SJSA1 (cell line): ENCODE data around the gene N4BP2L1. TPM values are rescaled to one million over a fixed set of nuclear protein-coding genes. Genes with fewer than 3 reads are reported as not detected.

ENCODE experiments used
- DNase-seq, 2 experiments: peaks; one replicate each; pipeline ENCODE4 v3.0.0-alpha.2; 2015 to 2020; ENCODE audit warnings: low spot score in 2 of 2, low read depth in 1 of 2
- H3K27ac ChIP-seq: fragments of 250-450 bp; sonication (Bioruptor Pico); 2 replicates; pipeline ENCODE4 v1.5.1; 2020; ENCODE audit warnings: mild to moderate bottlenecking, moderate library complexity
- H3K27me3 ChIP-seq: fragments of 250-450 bp; sonication (Bioruptor Pico); replicated peaks from 2 replicates; pipeline ENCODE4 v1.5.1; 2020; ENCODE audit warnings: mild to moderate bottlenecking, moderate library complexity
- H3K36me3 ChIP-seq: fragments of 250-450 bp; sonication (Bioruptor Pico); 2 replicates; pipeline ENCODE4 v1.5.1; 2020; ENCODE audit warnings: mild to moderate bottlenecking
- H3K4me1 ChIP-seq: fragments of 250-450 bp; sonication (Bioruptor Pico); replicated peaks from 2 replicates; pipeline ENCODE4 v1.6.1; 2021; ENCODE audit warnings: mild to moderate bottlenecking
- H3K4me3 ChIP-seq: fragments of 250-450 bp; sonication (Bioruptor Pico); 2 replicates; pipeline ENCODE4 v1.5.1; 2020; ENCODE audit warnings: mild to moderate bottlenecking
- H3K9me3 ChIP-seq: fragments of 250-450 bp; sonication (Bioruptor Pico); replicated peaks from 2 replicates; pipeline ENCODE4 v1.5.1; 2020; ENCODE audit warnings: mild to moderate bottlenecking
- total RNA-seq: library from RNA; depleted of rRNA; stranded (reverse); fragments of >200 nt; shearing (Covaris generic); gene quantifications from 2 replicates; pipeline ENCODE4 v1.2.3, GENCODE V29; 2014

Gene N4BP2L1
- total RNA-seq, 1 experiment from 2014 or later: 0.53 TPM

DNA sequence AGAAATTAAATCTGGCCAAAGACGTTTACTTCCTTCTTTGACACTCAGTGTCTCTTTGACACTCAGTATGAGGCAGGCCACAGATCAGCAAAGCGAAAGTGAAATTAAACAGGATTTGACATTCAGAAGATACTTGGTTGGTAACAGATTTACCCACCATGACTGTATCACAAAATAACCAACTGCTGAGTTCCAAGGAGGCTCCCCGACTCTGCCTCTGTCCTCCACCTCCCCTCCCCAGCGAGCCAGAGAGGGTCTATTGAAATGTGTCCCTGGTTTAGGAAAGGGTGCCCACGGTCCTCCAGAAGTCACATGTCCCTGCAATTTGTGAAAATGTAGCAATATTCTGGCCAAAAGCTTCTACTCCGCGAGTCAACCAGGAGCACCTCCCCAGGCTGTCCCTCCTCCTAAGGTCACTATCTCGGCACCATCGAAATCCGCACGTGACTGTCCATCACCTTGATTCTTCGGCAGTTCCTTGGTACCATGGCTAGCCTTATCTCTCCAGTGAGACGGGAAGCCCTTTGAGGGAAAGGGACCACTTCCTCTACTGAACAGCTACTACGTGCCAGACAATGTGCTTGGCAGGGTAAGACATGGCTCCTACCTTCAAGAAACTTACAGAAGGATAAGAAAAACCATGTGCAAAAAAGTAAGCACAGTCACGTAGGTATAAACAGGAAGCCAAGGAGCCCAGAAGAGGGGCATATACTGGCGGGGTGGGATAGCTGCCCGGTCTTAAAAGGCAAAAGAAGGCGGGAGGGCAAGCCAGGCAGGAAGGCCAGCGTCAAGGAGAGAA is 1.5 kb downstream of the N4BP2L1 start:
- H3K9me3 ChIP-seq: no peaks in the 10 kb centered on the region
- no peaks in the 10 kb centered on the region for H3K27me3 ChIP-seq
- DNase-seq: peak in 1 of 2 experiments; percentile 5
- peak overlapping the region; percentile 58 for H3K4me3 ChIP-seq
- H3K36me3 ChIP-seq: no peaks in the 10 kb centered on the region
- no peak overlapping the region for H3K27ac ChIP-seq
- peaks cover 12% of the 10 kb centered on the region for H3K4me1 ChIP-seq

DNA sequence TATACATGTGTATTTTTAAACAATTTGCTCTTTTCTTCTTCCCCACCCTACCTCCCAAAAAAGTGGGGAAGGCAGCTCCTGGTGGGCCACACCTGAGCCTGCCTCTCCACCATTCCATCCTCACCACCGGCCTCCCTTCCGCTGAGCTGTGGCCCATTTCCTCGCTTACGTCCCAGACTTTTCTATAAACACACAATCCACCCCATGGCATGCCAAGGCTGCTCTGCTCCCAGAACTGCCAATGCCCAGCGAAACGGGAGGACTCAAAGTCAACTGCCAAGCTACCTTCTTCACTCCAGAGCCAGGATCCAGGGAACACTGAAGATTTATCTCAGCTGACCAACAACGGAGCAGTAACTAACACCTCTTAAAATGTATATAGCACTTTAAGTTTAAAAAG is 2.8 kb downstream of the N4BP2L1 start:
- H3K9me3 ChIP-seq: no peaks in the 10 kb centered on the region
- no peaks in the 10 kb centered on the region for H3K36me3 ChIP-seq
- no peak for DNase-seq
- H3K27me3 ChIP-seq: no peaks in the 10 kb centered on the region
- H3K4me3 ChIP-seq: no peak overlapping the region
- H3K27ac ChIP-seq: no peak overlapping the region
- H3K4me1 ChIP-seq: peaks cover 12% of the 10 kb centered on the region

DNA sequence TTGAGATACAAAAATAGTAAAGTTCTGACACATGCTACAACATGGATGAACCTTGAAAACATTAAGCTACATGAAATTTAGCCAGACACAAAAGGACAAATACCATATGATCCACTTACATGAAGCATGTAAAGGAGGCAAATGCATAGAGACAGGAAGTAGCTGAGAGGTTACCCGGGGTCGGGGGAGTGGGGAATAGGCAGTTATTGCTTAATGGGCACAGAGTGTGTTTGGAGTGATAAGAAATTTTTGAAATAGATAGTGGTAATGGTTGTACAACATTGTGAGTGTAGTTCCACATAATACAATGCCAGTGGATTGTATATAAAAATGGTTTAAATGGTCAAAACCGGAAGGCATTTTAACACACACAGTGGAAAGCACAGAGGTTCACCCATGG is 4.3 kb downstream of the N4BP2L1 start:
- Histone ChIP-seq H3K4me1 (peaks cover 12% of the 10 kb centered on the region), H3K27me3 (no peaks in the 10 kb centered on the region), H3K4me3 (no peak overlapping the region), H3K36me3 (no peaks in the 10 kb centered on the region), H3K9me3 (no peaks in the 10 kb centered on the region), H3K27ac (no peak overlapping the region)
- DNase-seq: no peak

DNA sequence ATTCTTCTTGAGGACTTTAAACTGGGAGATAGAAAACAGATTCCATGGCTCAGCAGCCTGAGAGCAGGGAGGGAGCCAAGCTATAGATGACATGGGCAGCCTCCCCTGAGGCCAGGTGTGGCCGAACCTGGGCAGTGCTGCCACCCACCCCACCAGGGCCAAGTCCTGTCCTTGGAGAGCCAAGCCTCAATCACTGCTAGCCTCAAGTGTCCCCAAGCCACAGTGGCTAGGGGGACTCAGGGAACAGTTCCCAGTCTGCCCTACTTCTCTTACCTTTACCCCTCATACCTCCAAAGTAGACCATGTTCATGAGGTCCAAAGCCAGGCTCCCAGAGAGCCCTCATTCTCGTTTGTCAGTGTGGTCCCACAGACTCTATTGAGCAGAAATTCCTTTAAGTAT is 8.1 kb downstream of the N4BP2L1 start:
- no peaks in the 10 kb centered on the region for H3K27me3 ChIP-seq
- no peaks in the 10 kb centered on the region for H3K4me1 ChIP-seq
- no peak for DNase-seq
- no peaks in the 10 kb centered on the region for H3K9me3 ChIP-seq
- no peak overlapping the region for H3K4me3 ChIP-seq
- no peaks in the 10 kb centered on the region for H3K36me3 ChIP-seq
- no peak overlapping the region for H3K27ac ChIP-seq

DNA sequence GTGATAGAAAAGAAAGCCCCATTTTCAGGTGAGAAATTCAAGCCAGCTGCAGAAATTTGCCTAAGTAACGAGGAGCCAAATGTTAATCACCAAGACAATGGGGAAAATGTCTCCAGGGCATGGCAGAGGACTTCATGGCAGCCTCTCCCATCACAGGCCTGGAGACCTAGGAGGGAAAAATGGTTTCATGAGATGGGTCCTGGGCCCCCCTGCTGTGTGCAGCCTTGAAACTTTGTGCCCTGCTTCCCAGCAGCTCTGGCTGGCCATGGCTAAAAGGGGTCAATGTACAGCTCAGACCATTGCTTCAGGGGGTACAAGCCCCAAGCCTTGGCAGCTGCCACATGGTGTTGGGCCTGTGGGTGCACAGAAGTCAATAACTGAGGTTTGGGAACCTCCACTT is 9.9 kb downstream of the N4BP2L1 start:
- Histone ChIP-seq H3K4me3 (no peak overlapping the region), H3K9me3 (no peaks in the 10 kb centered on the region), H3K36me3 (no peaks in the 10 kb centered on the region), H3K27me3 (no peaks in the 10 kb centered on the region), H3K4me1 (no peaks in the 10 kb centered on the region), H3K27ac (no peak overlapping the region)
- no peak for DNase-seq

DNA sequence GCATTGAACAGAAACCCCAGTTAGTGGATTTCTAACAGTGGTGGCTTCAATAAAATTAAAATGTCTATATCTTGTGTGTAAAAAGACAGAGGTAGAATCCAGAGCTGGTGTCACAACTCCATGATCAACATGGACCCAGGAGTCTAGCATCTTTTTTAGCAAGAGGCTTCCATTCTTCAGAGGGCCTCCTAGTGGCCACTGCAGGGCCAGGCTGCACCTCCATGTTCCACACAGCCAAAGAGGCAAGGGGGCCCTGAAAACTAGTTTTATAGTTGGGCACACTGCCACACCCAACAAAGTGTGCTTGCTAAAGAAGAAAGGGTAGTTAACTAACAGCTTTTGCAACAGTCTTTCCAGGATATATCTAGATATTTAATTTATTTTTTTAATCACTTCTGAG is 12.9 kb downstream of the N4BP2L1 start:
- Histone ChIP-seq H3K9me3 (no peaks in the 10 kb centered on the region), H3K27ac (no peak overlapping the region), H3K27me3 (no peaks in the 10 kb centered on the region), H3K4me1 (no peaks in the 10 kb centered on the region), H3K36me3 (no peaks in the 10 kb centered on the region), H3K4me3 (no peak overlapping the region)
- DNase-seq: no peak

DNA sequence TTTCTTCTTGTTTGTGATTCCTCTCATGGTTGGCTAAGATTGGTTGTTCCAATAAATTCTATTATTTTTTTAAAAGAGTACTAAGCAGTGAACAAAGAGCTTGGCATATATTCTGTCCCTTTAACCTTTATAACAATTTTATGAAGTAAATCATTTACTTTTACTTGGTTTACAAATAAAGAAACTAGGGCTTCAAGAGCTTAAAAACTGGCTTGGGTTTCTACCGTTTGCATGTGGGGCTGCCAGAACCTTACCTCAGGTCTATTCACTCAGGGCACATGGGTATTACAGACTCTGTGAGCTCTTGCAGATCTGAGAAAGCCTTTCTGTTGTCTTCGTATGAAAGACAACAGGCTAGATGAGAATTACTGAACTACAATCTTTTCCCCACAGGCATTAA is 13.3 kb downstream of the N4BP2L1 start:
- no peak for DNase-seq
- H3K4me3 ChIP-seq: no peak overlapping the region
- H3K27me3 ChIP-seq: no peaks in the 10 kb centered on the region
- H3K4me1 ChIP-seq: no peaks in the 10 kb centered on the region
- H3K9me3 ChIP-seq: no peaks in the 10 kb centered on the region
- H3K36me3 ChIP-seq: no peaks in the 10 kb centered on the region
- no peak overlapping the region for H3K27ac ChIP-seq

DNA sequence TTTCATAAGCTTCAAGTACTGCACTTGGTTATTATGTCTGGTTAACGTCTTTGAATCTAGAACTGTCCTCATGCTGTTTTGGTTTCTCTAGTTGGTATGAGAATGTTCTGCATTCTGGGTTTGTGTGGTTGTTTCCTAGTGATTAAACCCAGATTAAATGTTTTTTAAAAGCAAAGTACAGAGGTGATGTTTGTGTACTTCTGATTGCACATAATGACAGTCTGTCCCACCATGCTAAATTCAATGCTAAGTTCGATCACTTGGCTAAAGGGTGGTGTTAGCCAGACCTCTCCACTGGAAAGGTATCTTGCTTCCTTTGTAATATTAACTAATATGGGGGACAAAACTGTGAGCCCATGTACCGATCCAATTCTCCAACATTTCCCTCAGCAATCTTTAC is 14.6 kb downstream of the N4BP2L1 start:
- Histone ChIP-seq H3K36me3 (no peaks in the 10 kb centered on the region), H3K4me1 (peaks cover 12% of the 10 kb centered on the region), H3K27me3 (no peaks in the 10 kb centered on the region), H3K4me3 (no peak overlapping the region), H3K27ac (no peak overlapping the region), H3K9me3 (no peaks in the 10 kb centered on the region)
- DNase-seq: no peak

DNA sequence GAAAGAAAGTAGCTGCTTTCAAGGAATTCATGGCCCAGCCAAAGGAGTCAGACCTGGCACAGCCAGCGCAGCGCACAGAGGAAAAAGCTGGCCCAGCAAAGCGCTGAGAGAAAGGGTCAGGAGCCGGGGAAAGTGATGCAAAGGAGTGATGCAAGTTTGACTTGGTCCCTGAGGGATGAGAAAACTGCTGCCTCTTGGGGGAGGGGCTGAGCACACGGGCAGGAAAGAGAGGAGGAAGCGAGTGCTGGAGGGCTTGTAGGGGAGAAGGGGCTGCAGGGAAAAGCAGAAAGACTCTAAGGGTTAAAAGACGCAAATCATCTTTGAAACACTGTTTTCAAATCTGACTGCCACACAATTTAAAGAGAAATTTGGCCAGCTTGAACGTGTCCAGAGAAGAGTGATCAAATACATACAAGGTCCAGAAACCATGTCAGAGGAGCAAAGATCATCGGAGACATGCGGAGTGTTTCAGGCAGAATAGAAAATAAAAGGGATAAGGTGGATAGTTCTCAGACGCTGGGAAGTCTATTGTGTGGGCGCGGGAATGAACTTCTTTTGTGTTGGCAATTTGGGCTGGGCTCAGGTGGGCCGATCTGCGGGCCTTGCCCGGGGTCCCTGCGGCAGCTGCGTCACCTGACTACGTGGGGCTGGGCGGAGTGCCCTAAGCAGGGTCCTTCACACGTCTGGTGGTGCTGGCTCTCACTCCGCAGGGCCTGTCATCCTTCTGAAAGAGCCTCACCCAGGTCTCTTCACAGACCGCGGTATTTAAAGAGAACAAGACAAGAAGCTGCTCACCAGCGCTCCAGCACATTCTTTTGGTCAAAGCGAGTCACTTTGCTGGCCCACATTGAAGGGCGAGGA is 18.1 kb downstream of the N4BP2L1 start:
- Histone ChIP-seq H3K36me3 (no peaks in the 10 kb centered on the region), H3K4me3 (no peak overlapping the region), H3K27ac (no peak overlapping the region), H3K9me3 (no peaks in the 10 kb centered on the region), H3K27me3 (no peaks in the 10 kb centered on the region), H3K4me1 (peaks cover 12% of the 10 kb centered on the region)
- DNase-seq: no peak

DNA sequence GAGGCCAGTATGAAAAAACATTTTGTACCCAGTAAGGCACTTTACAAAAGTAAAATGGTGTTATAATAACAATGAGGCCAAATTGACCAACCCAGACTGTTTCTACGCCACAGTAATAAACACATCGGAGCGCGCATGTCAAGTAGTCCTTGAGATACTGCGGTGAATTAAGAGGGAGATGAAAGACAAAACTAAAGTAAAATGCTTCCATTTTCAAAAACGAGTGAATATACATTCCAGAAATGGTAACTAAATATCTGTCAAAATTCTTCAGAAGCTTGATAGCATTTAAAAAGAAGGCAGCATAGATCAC is 19.0 kb downstream of the N4BP2L1 start:
- peak in 1 of 2 experiments; percentile 23 for DNase-seq
- peaks cover 12% of the 10 kb centered on the region for H3K4me1 ChIP-seq
- no peaks in the 10 kb centered on the region for H3K9me3 ChIP-seq

DNA sequence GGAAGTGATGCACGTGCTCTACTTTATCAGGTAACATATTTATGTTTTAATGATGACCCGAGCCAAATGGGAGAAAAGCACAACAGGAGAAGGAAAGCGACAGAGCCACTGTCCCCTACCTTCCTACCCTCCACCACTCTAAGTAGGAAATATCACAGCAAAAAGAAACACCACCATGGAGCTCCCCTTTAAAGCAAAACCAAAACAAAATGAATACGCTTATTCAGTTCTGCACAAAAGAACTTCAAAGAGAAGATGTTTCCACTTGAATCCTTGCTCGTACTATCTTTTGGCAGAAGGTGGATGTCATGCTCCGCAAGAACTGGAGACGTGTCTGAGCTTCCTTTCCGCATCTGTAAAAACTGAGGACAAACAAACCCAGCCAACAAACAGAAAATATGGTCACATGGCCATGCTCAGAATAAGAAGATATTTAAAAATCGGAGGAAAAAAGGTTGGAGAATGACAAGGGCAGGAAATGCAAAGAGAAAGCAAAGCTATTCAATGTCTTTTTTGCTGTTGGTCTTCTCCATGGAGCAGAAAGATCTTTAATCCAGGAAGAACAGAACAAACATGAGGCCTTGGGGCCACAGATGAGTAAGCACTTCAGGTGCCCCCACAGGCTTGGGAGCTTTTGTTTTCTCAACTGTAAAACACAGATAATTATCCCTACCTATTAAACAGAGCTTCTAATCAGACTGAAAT is 19.5 kb downstream of the N4BP2L1 start:
- Histone ChIP-seq H3K4me3 (no peak overlapping the region), H3K36me3 (no peaks in the 10 kb centered on the region), H3K27me3 (no peaks in the 10 kb centered on the region), H3K9me3 (no peaks in the 10 kb centered on the region), H3K27ac (no peak overlapping the region), H3K4me1 (peaks cover 12% of the 10 kb centered on the region)
- no peak for DNase-seq

More for the DNA sequence above, 19.0 kb downstream of the N4BP2L1 start:
- H3K4me3 ChIP-seq: no peak overlapping the region
- no peak overlapping the region for H3K27ac ChIP-seq
- no peaks in the 10 kb centered on the region for H3K36me3 ChIP-seq
- no peaks in the 10 kb centered on the region for H3K27me3 ChIP-seq

DNA sequence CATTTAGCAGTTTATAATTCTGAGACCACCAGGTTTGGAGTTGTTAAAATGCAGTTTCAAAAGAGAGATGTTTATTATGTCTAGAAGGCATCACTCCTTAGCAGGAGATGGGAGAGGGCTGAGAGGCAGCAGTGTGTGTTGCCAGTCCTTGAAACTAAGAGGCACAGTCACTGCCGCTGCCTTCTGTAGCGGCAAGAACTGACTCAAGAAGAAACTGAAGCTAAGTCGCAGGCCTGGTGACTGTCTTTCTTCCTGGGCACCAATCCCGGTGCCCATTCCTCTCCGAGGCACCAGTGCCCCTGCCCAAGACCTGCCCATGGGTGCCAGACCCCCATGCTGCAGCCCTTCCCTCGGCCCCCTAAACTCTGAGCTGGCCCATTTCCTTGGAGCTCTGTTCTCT is 20.1 kb downstream of the N4BP2L1 start:
- H3K4me1 ChIP-seq: peaks cover 12% of the 10 kb centered on the region
- no peak for DNase-seq
- no peaks in the 10 kb centered on the region for H3K9me3 ChIP-seq
- H3K27ac ChIP-seq: no peak overlapping the region
- H3K36me3 ChIP-seq: no peaks in the 10 kb centered on the region
- no peaks in the 10 kb centered on the region for H3K27me3 ChIP-seq
- H3K4me3 ChIP-seq: no peak overlapping the region

DNA sequence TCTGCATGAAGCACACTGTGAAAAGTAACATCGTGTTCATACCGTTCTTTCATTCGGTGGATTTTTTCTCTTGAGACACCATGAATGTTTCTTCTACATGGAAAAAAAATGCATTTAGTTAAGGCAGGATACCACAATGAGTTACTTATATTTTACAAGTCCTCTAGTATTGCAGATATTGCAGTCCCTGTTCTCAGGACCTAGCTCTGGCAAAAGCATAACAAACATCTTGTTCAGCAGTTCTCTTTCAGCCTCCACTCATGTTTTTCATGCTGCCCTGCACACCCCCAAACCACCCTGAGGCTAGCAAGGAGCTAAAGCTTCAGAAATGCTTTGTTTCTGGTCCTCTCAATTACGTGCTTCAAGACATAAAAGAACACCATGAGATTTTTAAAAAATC is 24.8 kb downstream of the N4BP2L1 start:
- no peak overlapping the region for H3K4me3 ChIP-seq
- no peaks in the 10 kb centered on the region for H3K27me3 ChIP-seq
- no peak overlapping the region for H3K27ac ChIP-seq
- no peaks in the 10 kb centered on the region for H3K9me3 ChIP-seq
- DNase-seq: no peak
- no peaks in the 10 kb centered on the region for H3K4me1 ChIP-seq
- peaks cover 7% of the 10 kb centered on the region for H3K36me3 ChIP-seq

DNA sequence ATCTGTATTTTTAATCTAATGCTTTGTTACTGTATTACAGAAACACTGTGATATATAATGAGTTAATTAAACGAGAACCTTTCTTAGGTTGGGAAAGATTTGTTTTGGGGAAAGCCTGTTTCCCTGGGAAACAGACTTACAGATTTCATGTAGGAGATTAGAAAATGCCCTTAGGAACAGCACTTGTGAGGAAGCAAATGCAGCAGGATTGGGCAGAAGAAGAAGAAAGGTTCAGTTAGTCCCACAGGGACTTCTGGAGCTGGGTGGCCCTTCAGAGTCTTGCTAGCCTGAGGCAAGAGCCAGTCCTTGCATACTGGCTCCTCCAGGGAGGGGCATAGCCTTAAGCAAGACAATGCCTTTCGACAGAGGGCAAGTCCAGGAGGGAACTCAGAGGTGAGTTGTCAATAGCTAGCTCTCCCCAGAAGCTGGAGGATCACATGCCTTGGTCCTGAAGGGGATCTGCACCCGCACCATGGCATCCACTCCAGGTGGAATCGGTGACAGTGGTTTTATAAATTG is 36.8 kb downstream of the N4BP2L1 start:
- peaks cover 9% of the 10 kb centered on the region; the same call in 1 of the 2 replicates for H3K36me3 ChIP-seq
- DNase-seq: no peak
- H3K27ac ChIP-seq: no peak overlapping the region
- H3K4me1 ChIP-seq: peaks cover 5% of the 10 kb centered on the region; the same call in 1 of the 2 replicates
- no peaks in the 10 kb centered on the region for H3K9me3 ChIP-seq
- H3K27me3 ChIP-seq: no peaks in the 10 kb centered on the region
- no peak overlapping the region for H3K4me3 ChIP-seq
